ENCODE data around the gene FHIP2A. TPM values are rescaled to one million over a fixed set of nuclear protein-coding genes. Genes with fewer than 3 reads are reported as not detected.

FHIP2A gene
- total and polyA plus RNA-seq, 2 of the 4 experiments (the other 2 are of a cell fraction): 10.7 to 16.5 TPM

GRCh38 chr10:114791768-114792167, 29.8 kb upstream of the FHIP2A start:
- dilution Hi-C loops (cut with HindIII; ENCODE audit: low sequenced_read_pairs, unreplicated experiment) (no loop called here), in situ Hi-C loops (cut with MboI; ENCODE audit: low sequenced_read_pairs) (loop anchor here (10.0 kb wide), 1 partner anchor 487 kb away; no protein-coding TSS in a partner anchor)

More at GRCh38 chr10:114791768-114792167, 29.8 kb upstream of the FHIP2A start:
- Histone ChIP-seq H3K79me1 (ENCODE audit: low read depth in 1 of 2, low read length in 2 of 2) (0 out of 4 replicates have a peak, but pooled peaks cover 0 to 3% of the 10 kb centered on the region in 2 experiments), H3K14ac (replicated peaks; ENCODE audit: low read depth, low read length) (no peak overlapping the region), H3K18ac (ENCODE audit: low read depth, low read length) (no peak overlapping the region), H3K23ac (ENCODE audit: low read depth, low read length) (no peak overlapping the region), H4K8ac (ENCODE audit: low read depth in 2 of 2, low read length in 2 of 2) (no peak overlapping the region), H4K5ac (ENCODE audit: low read depth, low read length) (no peak overlapping the region), H2BK20ac (ENCODE audit: low read depth, low read length) (no peak overlapping the region), H3K4me3 (ENCODE audit: insufficient read depth, low read depth, low read length) (no peak overlapping the region), H3K27ac (ENCODE audit: insufficient read depth, low read length) (no peak overlapping the region), H3K4me1 (ENCODE audit: control insufficient read depth, insufficient read depth, low read length) (no peaks in the 10 kb centered on the region), H3K27me3 (ENCODE audit: control insufficient read depth, insufficient read depth, low read length) (no peaks in the 10 kb centered on the region), H2BK15ac (ENCODE audit: low read depth, low read length) (no peak overlapping the region), H4K20me1 (ENCODE audit: insufficient read depth, low read length) (no peaks in the 10 kb centered on the region), H3K9me1 (ENCODE audit: insufficient read depth, low read length) (no peaks in the 10 kb centered on the region), H3K56ac (ENCODE audit: extremely low read depth, insufficient read depth, low read length) (no peak overlapping the region), H3K9me3 (ENCODE audit: control insufficient read depth, insufficient read depth, low read length) (no peaks in the 10 kb centered on the region), H3K36me3 (ENCODE audit: control insufficient read depth, insufficient read depth, low read length) (no peaks in the 10 kb centered on the region), H2AK9ac (replicated peaks; ENCODE audit: low read depth, low read length, poor library complexity) (no peak overlapping the region), H2AK5ac (ENCODE audit: low read depth, low read length) (no peak overlapping the region), H2BK120ac (ENCODE audit: low read depth, low read length) (no peak overlapping the region), H2BK5ac (ENCODE audit: low read depth, low read length, poor library complexity, severe bottlenecking) (no peak overlapping the region), H4K91ac (ENCODE audit: insufficient read depth, low read depth, low read length) (no peak overlapping the region), H3K4ac (ENCODE audit: low read depth, low read length) (no peak overlapping the region), H2AFZ (replicated peaks; ENCODE audit: low read length, poor library complexity) (no peak overlapping the region), H3K4me2 (ENCODE audit: low read depth, low read length) (no peak overlapping the region), H3K9ac (ENCODE audit: low read depth, low read length) (no peak overlapping the region)
- no peak for ATAC-seq (ENCODE audit: low read depth)
- intact Hi-C loops (cut with micrococcal nuclease): no loop called here
- no peak for DNase-seq
- TF ChIP-seq SMC3 (IDR thresholded peaks at IDR 0.05; ENCODE audit: low read depth, low read length): no peak
- TF ChIP-seq BHLHE40 (IDR thresholded peaks at IDR 0.05; ENCODE audit: low read depth, low read length): no peak
- no peak for TF ChIP-seq MAFK (IDR thresholded peaks at IDR 0.05; ENCODE audit: low read depth, low read length)
- TF ChIP-seq FOS (IDR thresholded peaks at IDR 0.05; ENCODE audit: low read depth, low read length): no peak
- TF ChIP-seq RFX5 (IDR thresholded peaks at IDR 0.05; ENCODE audit: low read depth, low read length): no peak
- no peak for TF ChIP-seq MXI1 (IDR thresholded peaks at IDR 0.05; ENCODE audit: borderline replicate concordance, low read depth, low read length)
- TF ChIP-seq, protein P1, sequence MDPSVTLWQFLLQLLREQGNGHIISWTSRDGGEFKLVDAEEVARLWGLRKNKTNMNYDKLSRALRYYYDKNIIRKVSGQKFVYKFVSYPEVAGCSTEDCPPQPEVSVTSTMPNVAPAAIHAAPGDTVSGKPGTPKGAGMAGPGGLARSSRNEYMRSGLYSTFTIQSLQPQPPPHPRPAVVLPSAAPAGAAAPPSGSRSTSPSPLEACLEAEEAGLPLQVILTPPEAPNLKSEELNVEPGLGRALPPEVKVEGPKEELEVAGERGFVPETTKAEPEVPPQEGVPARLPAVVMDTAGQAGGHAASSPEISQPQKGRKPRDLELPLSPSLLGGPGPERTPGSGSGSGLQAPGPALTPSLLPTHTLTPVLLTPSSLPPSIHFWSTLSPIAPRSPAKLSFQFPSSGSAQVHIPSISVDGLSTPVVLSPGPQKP (IDR thresholded peaks at IDR 0.05; ENCODE audit: borderline replicate concordance, low read depth, low read length): no peak
- TF ChIP-seq RAD21 (IDR thresholded peaks at IDR 0.05; ENCODE audit: low read length): no peak
- WGBS, 2 experiments (ENCODE audit: extremely low coverage in 2 of 2, insufficient read length in 1 of 2): no CpG with 5 or more reads among the region's 3 CpGs
- no TSS peak for BruUV-seq (replicated peaks)
- POLR2A ChIA-PET (ENCODE audit: unreplicated experiment): no interaction called here
- CTCF ChIA-PET: no interaction called here

All from IMR-90 (cell line).